NOMO-1 treated with DMSO at 0.1 percent for 48 hours (cell line): ENCODE measurements around the gene UPK1B.
"Not testable (repeated sequence)": the region's sequence is repeated elsewhere in the genome, so short reads cannot be mapped to it uniquely, and the experiment has no call there.

ENCODE experiments used
- DNase-seq: peaks from one replicate; lab custom pipeline; 2025; ENCODE audit not compliant: unreplicated experiment; lab: John Stamatoyannopoulos, UW

Gene UPK1B

GRCh38 chr3:119173325-119173724 lies at the start of gene UPK1B:
UPK1B (plus strand) TSS chr3:119173598; CDS start chr3:119186742, 13,144 bp downstream.
- no peak for DNase-seq

GRCh38 chr3:119125342-119125741 lies 48.1 kb upstream of the UPK1B start:
- no peak for DNase-seq

- no peak for DNase-seq
These were observed 47.5 kb upstream of the UPK1B start for GRCh38 chr3:119125742-119126504.

- not testable (repeated sequence) for DNase-seq
These were observed 43.1 kb upstream of the UPK1B start for GRCh38 chr3:119130291-119130690.

- not testable (repeated sequence) for DNase-seq
These were observed 41.1 kb upstream of the UPK1B start for GRCh38 chr3:119132291-119132690.

- not testable (repeated sequence) for DNase-seq
These were observed 34.0 kb upstream of the UPK1B start for GRCh38 chr3:119139360-119139759.

- no peak for DNase-seq
These were observed 32.9 kb upstream of the UPK1B start for GRCh38 chr3:119140466-119140865.

- no peak for DNase-seq
These were observed 28.3 kb upstream of the UPK1B start for GRCh38 chr3:119145128-119145499.

GRCh38 chr3:119145500-119146167 lies 27.8 kb upstream of the UPK1B start, which contains the start of gene TEX55:
TEX55 (plus strand) TSS chr3:119146165; CDS start chr3:119146190, 25 bp downstream.
- DNase-seq = no peak

GRCh38 chr3:119146578-119147375 lies 26.6 kb upstream of the UPK1B start:
- DNase-seq = no peak

- DNase-seq = no peak
These were observed 25.9 kb upstream of the UPK1B start for GRCh38 chr3:119147494-119147893.

GRCh38 chr3:119148493-119149180 lies 24.8 kb upstream of the UPK1B start:
- DNase-seq = no peak

GRCh38 chr3:119149484-119149883 lies 23.9 kb upstream of the UPK1B start:
- no peak for DNase-seq

GRCh38 chr3:119156868-119157267 lies 16.5 kb upstream of the UPK1B start:
- DNase-seq = no peak

GRCh38 chr3:119157971-119158370 lies 15.4 kb upstream of the UPK1B start:
- DNase-seq = no peak

GRCh38 chr3:119160361-119160760 lies 13.0 kb upstream of the UPK1B start:
- no peak for DNase-seq

GRCh38 chr3:119160815-119161214 lies 12.6 kb upstream of the UPK1B start:
- DNase-seq = no peak

- no peak for DNase-seq
These were observed 12.2 kb upstream of the UPK1B start for GRCh38 chr3:119161240-119161639.

- DNase-seq = not testable (repeated sequence)
These were observed 8.7 kb upstream of the UPK1B start for GRCh38 chr3:119164745-119165144.

GRCh38 chr3:119170821-119171220 lies 2.6 kb upstream of the UPK1B start:
- DNase-seq = no peak
